ENCODE measurements around the gene PTMS.
A peak's percentile ranks its signal among the peaks of the same experiment; 100 is the strongest.
"Not testable (repeated sequence)": the region's sequence is repeated elsewhere in the genome, so short reads cannot be mapped to it uniquely, and the experiment has no call there.

Gene PTMS

GRCh38 chr12:6765634-6766581 lies at the start of gene PTMS:
TSS of gene PTMS (plus strand) at chr12:6766363. CDS start at chr12:6766706, 343 bp downstream.
- DNase-seq = no peak

GRCh38 chr12:6716874-6717437 lies 49.2 kb upstream of the PTMS start:
- DNase-seq = no peak

GRCh38 chr12:6722863-6723262 lies 43.3 kb upstream of the PTMS start:
- no peak for DNase-seq

GRCh38 chr12:6723607-6724408 lies 42.4 kb upstream of the PTMS start, which contains the start of gene COPS7A:
TSS of gene COPS7A (plus strand) at chr12:6724046. CDS start at chr12:6724657, 611 bp downstream.
- peak; percentile 99 for DNase-seq

DNA sequence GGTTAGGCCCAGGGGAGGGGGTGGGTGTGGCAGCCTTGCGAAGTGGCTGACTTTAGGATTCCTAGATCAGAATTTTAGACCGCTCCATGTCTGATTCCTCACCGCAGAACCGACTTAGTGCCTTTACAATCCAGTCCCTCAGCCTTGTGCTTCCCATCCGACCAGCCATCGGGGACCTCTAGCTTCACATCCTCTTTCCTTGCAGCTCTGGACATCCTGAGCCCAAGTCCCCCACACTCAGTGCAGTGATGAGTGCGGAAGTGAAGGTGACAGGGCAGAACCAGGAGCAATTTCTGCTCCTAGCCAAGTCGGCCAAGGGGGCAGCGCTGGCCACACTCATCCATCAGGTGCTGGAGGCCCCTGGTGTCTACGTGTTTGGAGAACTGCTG lies 41.8 kb upstream of the PTMS start:
- peak; percentile 19 for DNase-seq

GRCh38 chr12:6725350-6725749 lies 40.8 kb upstream of the PTMS start:
- no peak for DNase-seq

- DNase-seq = no peak
Measured at GRCh38 chr12:6729186-6729585, 37.0 kb upstream of the PTMS start.

- no peak for DNase-seq
Measured at GRCh38 chr12:6730169-6730568, 36.0 kb upstream of the PTMS start.

DNA sequence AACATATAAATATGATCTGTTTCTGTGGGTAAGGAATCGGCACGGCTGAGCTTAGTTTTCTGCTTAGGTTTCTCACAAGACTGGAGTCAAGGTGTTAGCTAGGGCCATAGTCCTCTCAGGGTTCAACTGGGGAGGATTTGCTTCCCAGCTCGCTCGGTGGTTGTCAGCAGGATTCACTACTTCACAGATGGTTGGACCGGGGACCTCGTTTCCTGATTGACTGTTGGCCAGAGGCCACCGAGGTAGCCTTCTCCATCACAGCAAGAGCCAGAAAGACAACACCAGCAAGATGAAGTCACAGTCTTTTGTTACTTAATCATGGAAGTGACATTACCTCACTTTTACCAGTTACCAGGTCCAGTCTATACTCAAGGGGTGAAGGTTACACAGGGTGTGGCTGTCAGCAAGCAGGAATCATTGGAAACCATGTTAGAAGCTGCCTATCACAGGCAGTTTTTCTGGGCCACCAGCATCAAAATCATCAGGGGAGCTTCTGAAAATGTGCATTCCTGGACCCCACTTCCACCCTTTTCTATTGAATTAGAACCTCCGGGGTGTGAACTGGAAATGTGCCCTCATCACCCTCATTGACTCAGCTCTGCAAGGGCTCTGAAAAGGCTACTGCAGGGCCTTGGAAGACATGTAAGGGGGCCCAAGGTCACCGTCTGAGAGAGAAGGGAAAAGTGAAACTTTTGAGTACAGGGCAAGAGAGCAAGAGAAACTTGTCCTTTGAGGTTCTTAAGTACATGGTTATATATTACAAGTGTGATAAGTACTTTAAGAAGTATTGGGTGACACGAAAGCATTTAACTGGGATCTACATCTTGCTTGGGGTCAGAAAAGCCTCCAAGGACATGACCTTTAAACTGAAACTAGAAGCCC lies 31.4 kb upstream of the PTMS start:
- DNase-seq = no peak

GRCh38 chr12:6735448-6736191 lies 30.5 kb upstream of the PTMS start:
- DNase-seq = peak; percentile 40

DNA sequence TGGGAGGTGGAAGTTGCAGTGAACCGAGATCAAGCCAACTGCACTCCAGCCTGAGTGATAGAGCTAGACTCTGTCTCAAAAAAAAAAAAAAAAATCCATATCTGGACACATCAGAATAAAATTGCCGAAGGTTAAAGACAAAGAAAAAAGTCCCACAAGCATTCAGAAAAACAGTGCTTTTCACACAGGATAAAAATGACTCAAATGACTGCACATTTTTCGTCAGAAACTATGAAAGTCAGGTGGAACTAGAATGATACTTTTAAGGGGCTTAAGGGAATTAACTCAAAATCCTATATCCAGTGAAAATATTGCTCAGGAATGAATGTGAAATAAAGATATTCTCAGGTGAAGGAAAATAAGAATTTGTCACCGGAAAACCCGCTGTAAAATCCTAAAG lies 29.4 kb upstream of the PTMS start:
- no peak for DNase-seq

DNA sequence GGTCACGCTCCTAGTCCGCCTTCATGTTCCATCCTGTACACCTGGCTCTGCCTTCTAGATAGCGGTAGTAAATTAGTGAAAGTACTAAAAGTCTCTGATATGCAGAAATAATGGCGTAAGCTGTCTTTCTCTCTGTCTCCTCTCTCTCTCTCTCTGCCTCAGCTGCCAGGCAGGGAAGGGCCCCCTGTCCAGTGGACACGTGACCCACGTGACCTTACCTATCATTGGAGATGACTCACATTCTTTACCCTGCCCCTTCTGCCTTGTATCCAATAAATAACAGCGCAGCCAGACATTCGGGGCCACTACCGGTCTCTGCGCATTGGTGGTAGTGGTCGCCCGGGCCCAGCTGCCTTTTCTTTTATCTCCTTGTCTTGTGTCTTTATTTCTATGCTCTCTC lies 24.1 kb upstream of the PTMS start:
- DNase-seq = not testable (repeated sequence)

DNA sequence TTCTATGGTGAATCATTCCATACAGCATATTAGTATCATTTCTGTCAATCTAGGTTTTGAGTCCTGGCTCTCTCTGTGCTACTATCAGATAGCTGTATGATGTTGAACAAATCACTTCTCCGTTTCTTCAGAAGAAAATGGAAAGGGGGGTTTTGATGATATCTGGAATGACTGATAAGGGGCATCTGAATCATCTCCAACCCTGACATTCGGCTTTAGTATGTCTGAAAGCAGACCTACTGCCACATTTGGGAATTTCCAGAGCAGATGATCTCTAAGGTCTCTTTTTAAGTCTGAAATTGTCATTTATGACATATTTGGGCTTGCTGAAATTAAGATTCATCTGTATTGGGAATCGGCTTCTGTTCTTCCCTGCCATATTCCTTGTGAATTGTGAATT lies 23.3 kb upstream of the PTMS start:
- no peak for DNase-seq

GRCh38 chr12:6743300-6743699 lies 22.9 kb upstream of the PTMS start:
- DNase-seq = not testable (repeated sequence)

- no peak for DNase-seq
Measured at GRCh38 chr12:6745741-6746525, 20.2 kb upstream of the PTMS start.

DNA sequence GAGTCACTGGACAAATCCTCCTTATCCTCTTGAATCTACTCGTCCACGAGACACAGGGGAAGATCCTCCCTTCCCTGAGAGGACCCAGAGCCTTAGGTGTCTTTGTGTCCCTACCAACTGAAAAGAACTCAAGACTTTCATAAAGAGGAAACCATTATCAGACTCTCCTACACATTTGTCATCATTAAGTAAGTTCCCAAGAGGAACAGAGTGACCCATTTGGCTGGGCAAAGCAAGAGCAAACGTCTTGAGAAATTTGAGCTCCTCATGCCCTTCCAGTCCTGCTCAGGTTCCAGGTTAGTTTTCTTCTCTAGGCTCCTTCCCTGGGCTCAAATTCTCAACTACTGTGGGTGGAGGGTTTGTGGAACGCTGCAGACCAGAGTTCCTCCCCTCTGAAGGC lies 18.9 kb upstream of the PTMS start:
- DNase-seq = no peak

DNA sequence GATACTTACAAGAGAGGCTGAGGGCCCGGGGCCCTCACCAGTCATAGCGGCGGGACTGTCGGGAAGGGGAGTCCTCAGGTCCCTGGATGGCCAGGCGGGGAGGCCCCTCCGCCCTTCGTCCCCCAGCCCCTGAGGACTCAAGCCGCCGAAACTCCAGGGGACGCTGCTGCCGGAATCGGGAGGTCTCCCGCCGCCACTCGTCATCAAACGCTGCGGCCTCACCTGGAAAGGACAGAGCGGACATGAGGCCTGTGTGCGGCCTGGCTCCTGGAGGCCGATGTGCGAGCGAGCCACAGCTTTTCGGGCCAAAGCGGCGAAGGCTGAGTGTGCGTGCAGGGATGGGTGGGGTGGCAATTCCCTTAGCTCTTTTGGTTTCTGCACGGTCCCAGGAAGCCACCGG lies 17.4 kb upstream of the PTMS start:
- DNase-seq = no peak

GRCh38 chr12:6750506-6750905 lies 15.7 kb upstream of the PTMS start:
- no peak for DNase-seq

- no peak for DNase-seq
Measured at GRCh38 chr12:6751767-6752166, 14.4 kb upstream of the PTMS start.

GRCh38 chr12:6752167-6752920 lies 13.8 kb upstream of the PTMS start:
- no peak for DNase-seq

Measured in CD4-positive, alpha-beta T cell treated with Interleukin-4 for 4 hours (primary cell).